ENCODE measurements around the gene RASL11A.

- TF ChIP-seq CTCF (IDR thresholded peaks at IDR 0.05) (no peak), POLR2A (IDR thresholded peaks at IDR 0.05) (no peak)
These were observed 51.1 kb downstream of the RASL11A start for GRCh38 chr13:27321468-27322431.
